Gastrocnemius medialis (tissue), 4 donors: Measurements from ENCODE around the gene NFE2L3.

Source experiments
- CTCF ChIP-seq, 5 experiments: fragments of 450-650 bp in 3 of 5; fragments of 200-600 bp in 2 of 5; sonication (generic) in 2 of 5; IDR thresholded peaks in 4 of 5; conservative IDR thresholded peaks in 1 of 5; 1 replicate in 4 of 5; 2 replicates in 1 of 5; pipeline ENCODE4 v1.5.1; 2016 to 2019; ENCODE audit warnings: antibody characterized with exemption in 5 of 5, mild to moderate bottlenecking in 3 of 5, moderate library complexity in 3 of 5
- POLR2A ChIP-seq, 2 donors: fragments of 450-650 bp; IDR thresholded peaks; one replicate each; pipeline ENCODE4 v1.6.1; 2017; ENCODE audit warnings: antibody characterized with exemption in 2 of 2, mild to moderate bottlenecking in 2 of 2, moderate library complexity in 2 of 2

- no peak for TF ChIP-seq CTCF (IDR thresholded peaks at IDR 0.05 in 4 of 5, conservative IDR thresholded peaks at IDR 0.05 in 1 of 5)
- no peak for TF ChIP-seq POLR2A (IDR thresholded peaks at IDR 0.05)
Observed at GRCh38 chr7:26153823-26154783, 2.1 kb downstream of the NFE2L3 start.
